Naive B cell (primary cell): Measurements from ENCODE around the gene FAAP20. TPM values are rescaled to one million over a fixed set of nuclear protein-coding genes. Genes with fewer than 3 reads are reported as not detected.

ENCODE experiments used
- ATAC-seq, 2 donors: fragments of 150-1000 bp; cut with Tn5 transposase; 2 replicates each; pipeline ENCODE4 v1.10.0; 2021; ENCODE audit warnings: low read depth in 2 of 2, mild to moderate bottlenecking in 2 of 2, moderate library complexity in 2 of 2
- DNase-seq: peaks from one replicate; pipeline ENCODE4 v3.0.0; 2022
- H3K27ac Mint-ChIP-seq, 6 donors: one replicate each; pipeline ENCODE4 v1.8.0; 2020 to 2022; ENCODE audit warnings: mild to moderate bottlenecking in 6 of 6, mixed read lengths in 6 of 6, moderate library complexity in 5 of 6, inconsistent platforms in 2 of 6
- H3K27me3 Mint-ChIP-seq, 3 donors: one replicate each; pipeline ENCODE4 v1.8.0; 2021 to 2022; ENCODE audit warnings: mixed read lengths in 3 of 3, mild to moderate bottlenecking in 1 of 3
- H3K36me3 Mint-ChIP-seq, 2 donors: one replicate each; pipeline ENCODE4 v1.8.0; 2020 to 2022; ENCODE audit warnings: mixed read lengths in 2 of 2, inconsistent platforms in 1 of 2, mild to moderate bottlenecking in 1 of 2
- H3K4me1 Mint-ChIP-seq, 3 donors: one replicate each; pipeline ENCODE4 v1.8.0; 2020 to 2022; ENCODE audit warnings: mixed read lengths in 3 of 3, inconsistent platforms in 1 of 3, mild to moderate bottlenecking in 1 of 3, moderate library complexity in 1 of 3
- H3K4me3 Mint-ChIP-seq, 8 donors: one replicate each; pipeline ENCODE4 v1.8.0; 2020 to 2022; ENCODE audit warnings: mild to moderate bottlenecking in 8 of 8, mixed read lengths in 8 of 8, moderate library complexity in 8 of 8, inconsistent platforms in 2 of 8
- H3K9me3 Mint-ChIP-seq, 7 donors: one replicate each; pipeline ENCODE4 v1.8.0; 2020 to 2022; ENCODE audit warnings: mixed read lengths in 7 of 7, mild to moderate bottlenecking in 5 of 7, inconsistent platforms in 2 of 7, moderate library complexity in 1 of 7
- polyA plus RNA-seq, 6 donors: library from polyadenylated mRNA; unstranded; fragments of 300-500 nt; fragmentation: Illumina TruSeq; gene quantifications; one replicate each; pipeline ENCODE4 v1.2.3, GENCODE V29; 2021; ENCODE audit warnings: low read depth in 6 of 6

FAAP20 gene
- polyA plus RNA-seq, 6 donors from 2014 or later, result 67.1 to 90.7 (median 77.7) TPM

- peak overlapping the region in 3 of 6 donors; percentile 47 to 90 (median 73) for H3K27ac Mint-ChIP-seq
Observed at GRCh38 chr1:2227346-2228156, 33.0 kb upstream of the FAAP20 start.

GRCh38 chr1:2226525-2227345 lies 32.2 kb upstream of the FAAP20 start:
- Mint-ChIP-seq H3K4me3 (peak overlapping the region; percentile 57 to 91 (median 87)), H3K27ac (peak overlapping the region in 5 of 6 donors; percentile 74 to 97 (median 93)), H3K9me3 (no peaks in the 10 kb centered on the region), H3K36me3 (no peaks in the 10 kb centered on the region), H3K4me1 (peaks cover 31 to 37% (median 36%) of the 10 kb centered on the region in 3 donors), H3K27me3 (no peaks in the 10 kb centered on the region)
- no peak for ATAC-seq
- no peak for DNase-seq

More at GRCh38 chr1:2227346-2228156, 33.0 kb upstream of the FAAP20 start:
- Mint-ChIP-seq H3K4me3 (peak overlapping the region; percentile 62 to 87 (median 75)), H3K4me1 (peaks cover 38 to 45% (median 44%) of the 10 kb centered on the region in 3 donors), H3K36me3 (no peaks in the 10 kb centered on the region), H3K9me3 (no peaks in the 10 kb centered on the region), H3K27me3 (no peaks in the 10 kb centered on the region)
- peak; percentile 75 to 83 for ATAC-seq
- peak; percentile 97 for DNase-seq

- H3K27ac Mint-ChIP-seq, result peak overlapping the region in 3 of 6 donors; percentile 41 to 82 (median 63)
Observed at GRCh38 chr1:2224631-2225428, 30.3 kb upstream of the FAAP20 start.

GRCh38 chr1:2224170-2224584 lies 29.6 kb upstream of the FAAP20 start:
- Mint-ChIP-seq H3K4me1 (peaks cover 11 to 14% (median 12%) of the 10 kb centered on the region in 3 donors), H3K4me3 (peak overlapping the region in 3 of 8 donors; percentile 25 to 53 (median 36)), H3K36me3 (no peaks in the 10 kb centered on the region), H3K27me3 (peaks cover 0 to 3% (median 0%) of the 10 kb centered on the region in 3 donors), H3K27ac (peak overlapping the region in 2 of 6 donors; percentile 41 to 82), H3K9me3 (no peaks in the 10 kb centered on the region)
- DNase-seq (no peak), ATAC-seq (no peak)

More at GRCh38 chr1:2224631-2225428, 30.3 kb upstream of the FAAP20 start:
- Mint-ChIP-seq H3K4me3 (peak overlapping the region in 4 of 8 donors; percentile 19 to 88 (median 39)), H3K9me3 (no peaks in the 10 kb centered on the region), H3K27me3 (no peaks in the 10 kb centered on the region), H3K36me3 (no peaks in the 10 kb centered on the region), H3K4me1 (peaks cover 18 to 21% (median 18%) of the 10 kb centered on the region in 3 donors)
- DNase-seq (no peak), ATAC-seq (no peak)

- ATAC-seq, result no peak
- Mint-ChIP-seq H3K9me3 (peaks cover 0 to 6% (median 0%) of the 10 kb centered on the region in 7 donors), H3K4me1 (peaks cover 6 to 8% (median 8%) of the 10 kb centered on the region in 3 donors), H3K27ac (peak overlapping the region in 1 of 6 donors; percentile 88), H3K36me3 (no peaks in the 10 kb centered on the region), H3K27me3 (peaks cover 0 to 9% (median 0%) of the 10 kb centered on the region in 3 donors), H3K4me3 (no peak overlapping the region)
- DNase-seq, result no peak
Observed at GRCh38 chr1:2221271-2221670, 26.7 kb upstream of the FAAP20 start.

DNA sequence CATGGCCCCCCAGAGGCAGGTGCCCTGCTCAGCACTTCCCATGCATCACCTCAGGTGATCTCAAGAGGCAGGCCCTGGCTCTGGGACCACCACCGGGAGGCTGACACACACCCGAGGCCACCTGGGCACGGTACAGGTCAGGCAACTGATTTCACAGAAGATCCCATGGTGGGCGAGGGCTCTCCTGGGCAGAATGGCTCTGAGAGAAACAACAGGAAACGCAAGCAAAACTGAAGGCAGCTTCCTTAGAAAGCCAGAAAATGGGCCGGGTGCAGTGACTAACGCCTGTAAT lies 22.1 kb upstream of the FAAP20 start:
- no peak for DNase-seq
- H3K9me3 Mint-ChIP-seq, result peaks cover 0 to 6% (median 0%) of the 10 kb centered on the region in 7 donors
- ATAC-seq, result no peak
- peaks cover 0 to 20% (median 0%) of the 10 kb centered on the region in 3 donors for H3K27me3 Mint-ChIP-seq
- H3K27ac Mint-ChIP-seq, result no peak overlapping the region
- no peak overlapping the region for H3K4me3 Mint-ChIP-seq
- no peaks in the 10 kb centered on the region for H3K36me3 Mint-ChIP-seq
- peaks cover 0 to 3% (median 0%) of the 10 kb centered on the region in 3 donors for H3K4me1 Mint-ChIP-seq

GRCh38 chr1:2215909-2216766 lies 21.6 kb upstream of the FAAP20 start:
- Mint-ChIP-seq H3K27me3 (peaks cover 0 to 20% (median 0%) of the 10 kb centered on the region in 3 donors), H3K4me3 (no peak overlapping the region), H3K9me3 (peaks cover 0 to 6% (median 0%) of the 10 kb centered on the region in 7 donors), H3K36me3 (no peaks in the 10 kb centered on the region), H3K4me1 (peaks cover 0 to 3% (median 0%) of the 10 kb centered on the region in 3 donors), H3K27ac (no peak overlapping the region)
- DNase-seq (no peak), ATAC-seq (no peak)

DNA sequence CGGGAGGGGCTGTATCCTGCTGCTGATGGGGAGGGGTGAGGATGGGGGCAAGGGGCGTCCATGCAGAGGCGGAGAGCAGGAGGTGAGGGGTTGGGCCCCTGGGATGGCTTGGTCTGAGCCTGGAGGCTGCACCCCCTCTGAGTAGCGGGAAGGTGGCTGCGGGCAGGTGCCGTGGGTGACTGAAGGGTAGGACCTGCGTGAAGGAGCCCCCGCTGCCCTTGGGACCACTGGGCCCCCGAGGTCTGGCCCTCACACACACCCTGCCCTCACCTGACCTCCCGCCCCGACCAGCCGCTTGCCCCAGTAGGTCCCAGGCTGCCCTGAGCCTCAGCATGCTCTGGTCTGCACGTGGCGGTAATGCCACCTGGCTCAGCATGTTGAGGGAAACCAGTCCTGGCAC lies 20.8 kb upstream of the FAAP20 start:
- H3K27ac Mint-ChIP-seq, result no peak overlapping the region
- H3K4me1 Mint-ChIP-seq, result peaks cover 0 to 3% (median 0%) of the 10 kb centered on the region in 3 donors
- no peak for ATAC-seq
- H3K36me3 Mint-ChIP-seq, result no peaks in the 10 kb centered on the region
- no peak overlapping the region for H3K4me3 Mint-ChIP-seq
- peaks cover 0 to 6% (median 0%) of the 10 kb centered on the region in 7 donors for H3K9me3 Mint-ChIP-seq
- peaks cover 0 to 20% (median 0%) of the 10 kb centered on the region in 3 donors for H3K27me3 Mint-ChIP-seq
- no peak for DNase-seq

GRCh38 chr1:2214541-2215241 lies 20.1 kb upstream of the FAAP20 start:
- Mint-ChIP-seq H3K27me3 (peaks cover 0 to 20% (median 0%) of the 10 kb centered on the region in 3 donors), H3K9me3 (peaks cover 0 to 7% (median 0%) of the 10 kb centered on the region in 7 donors), H3K4me3 (peak overlapping the region in 1 of 8 donors; percentile 56), H3K27ac (peak overlapping the region in 1 of 6 donors; percentile 63), H3K4me1 (peaks cover 0 to 3% (median 0%) of the 10 kb centered on the region in 3 donors), H3K36me3 (no peaks in the 10 kb centered on the region)
- ATAC-seq, result no peak
- DNase-seq, result no peak

- Mint-ChIP-seq H3K27me3 (peaks cover 0 to 13% (median 0%) of the 10 kb centered on the region in 3 donors), H3K27ac (no peak overlapping the region), H3K36me3 (no peaks in the 10 kb centered on the region), H3K4me1 (peaks cover 0 to 3% (median 3%) of the 10 kb centered on the region in 3 donors), H3K4me3 (peak overlapping the region in 3 of 8 donors; percentile 47 to 69 (median 56)), H3K9me3 (peaks cover 0 to 5% (median 0%) of the 10 kb centered on the region in 7 donors)
- ATAC-seq, result no peak
- DNase-seq, result no peak
Observed at GRCh38 chr1:2213576-2214505, 19.3 kb upstream of the FAAP20 start.
